Spinal cord (tissue), 10 donors: ENCODE measurements around the gene MROH2A. TPM values are rescaled to one million over a fixed set of nuclear protein-coding genes. Genes with fewer than 3 reads are reported as not detected.
A peak's percentile ranks its signal among the peaks of the same experiment; 100 is the strongest.

ENCODE experiments used
- DNase-seq, 6 donors: peaks; one replicate each; pipeline versions ENCODE4 v3.0.0 to v3.0.0-alpha.2; 2013 to 2015; ENCODE audit warnings: low spot score in 6 of 6, low read depth in 4 of 6
- H3K27ac ChIP-seq: one replicate; pipeline ENCODE4 v1.5.1; 2013; ENCODE audit warnings: low read depth, low read length, control low read depth
- H3K27me3 ChIP-seq: one replicate; pipeline ENCODE4 v1.6.1; 2013; ENCODE audit warnings: low read length; ENCODE audit not compliant: control insufficient read depth, insufficient read depth
- H3K36me3 ChIP-seq: one replicate; pipeline ENCODE4 v1.6.1; 2013; ENCODE audit warnings: low read length; ENCODE audit not compliant: control insufficient read depth, insufficient read depth
- H3K4me1 ChIP-seq: one replicate; pipeline ENCODE4 v1.6.1; 2013; ENCODE audit warnings: low read length; ENCODE audit not compliant: control insufficient read depth, insufficient read depth
- H3K4me3 ChIP-seq: one replicate; pipeline ENCODE4 v1.5.1; 2013; ENCODE audit warnings: low read depth, low read length, control low read depth
- H3K9me3 ChIP-seq: one replicate; pipeline ENCODE4 v1.6.1; 2013; ENCODE audit warnings: low read length; ENCODE audit not compliant: control insufficient read depth, insufficient read depth
- WGBS: methylation state at CpG from one replicate; pipeline ENCODE4 v1.1.5; 2013; ENCODE audit warnings: missing lambda C conversion rate; ENCODE audit not compliant: insufficient coverage; 5-methylcytosine and 5-hydroxymethylcytosine counted together
- polyA plus RNA-seq, 2 donors: library from polyadenylated mRNA; unstranded; fragments of 120-200 nt; gene quantifications; one replicate each; pipeline ENCODE4 v1.2.1, GENCODE V29; 2013; ENCODE audit not compliant: insufficient read length in 2 of 2
- total RNA-seq, 2 donors: library from RNA; depleted of rRNA in 1 of 2; stranded (reverse); fragments of 120-200 nt in 1 of 2; fragments of >200 nt in 1 of 2; gene quantifications; one replicate each; pipeline versions ENCODE4 v1.2.3 to v1.2.4, GENCODE V29; 2013 to 2014
- donor health status: healthy.

Gene MROH2A
- total and polyA plus RNA-seq, 4 donors: under 0.01 to 0.12 TPM; not detected in 2

DNA sequence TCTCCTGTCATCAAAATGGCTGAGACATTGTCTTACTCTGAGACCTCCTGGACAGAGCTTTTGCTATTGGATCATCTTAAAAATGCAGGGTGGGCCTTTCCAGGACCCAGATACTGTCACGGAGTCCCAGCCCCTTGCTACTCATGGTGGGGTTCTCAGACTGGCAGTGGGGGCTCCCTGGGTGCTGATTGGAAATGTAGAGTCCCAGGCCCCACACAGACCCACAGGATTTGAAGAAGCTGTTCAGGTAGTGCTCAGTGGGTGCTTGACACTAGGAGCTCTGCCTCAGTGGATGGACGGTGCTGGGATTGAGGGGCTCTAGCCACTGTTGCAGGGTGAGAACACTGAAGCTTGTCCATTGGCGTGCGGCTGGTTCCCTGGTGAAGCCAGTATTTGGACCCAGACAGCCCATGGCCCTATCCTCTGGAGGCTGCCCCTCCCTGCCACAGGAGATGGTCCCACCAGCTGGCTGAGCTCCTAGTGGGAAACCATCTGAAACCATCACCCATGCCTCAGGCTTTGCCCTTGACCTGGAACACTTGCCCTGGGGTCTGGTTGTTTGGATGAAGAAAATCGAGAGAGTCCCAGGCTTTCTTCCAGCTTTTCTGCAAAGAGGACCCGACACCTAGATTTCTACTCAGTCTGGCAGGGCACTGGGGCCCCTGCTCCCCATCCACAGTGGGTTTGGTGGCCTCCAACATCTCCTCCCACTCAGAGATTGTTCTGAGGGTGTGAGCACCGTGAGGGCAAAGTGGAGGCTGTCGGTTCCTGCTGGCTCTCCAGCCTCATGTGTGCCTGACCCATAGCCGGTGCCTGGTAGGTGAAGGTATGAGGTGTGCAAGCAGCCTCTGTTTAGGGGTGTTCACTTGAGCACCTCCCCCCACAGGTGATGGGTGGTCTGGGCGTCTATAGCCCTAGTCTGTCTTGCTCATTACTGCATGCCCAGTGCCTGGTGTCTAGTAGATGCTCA, 30.1 kb downstream of the MROH2A start:
- Histone ChIP-seq H3K4me1 (no peaks in the 10 kb centered on the region), H3K36me3 (no peaks in the 10 kb centered on the region), H3K27me3 (no peaks in the 10 kb centered on the region), H3K4me3 (no peak overlapping the region), H3K9me3 (no peaks in the 10 kb centered on the region), H3K27ac (no peak overlapping the region)
- DNase-seq: no peak
- 84% methylated on average over 10 of the region's 10 CpGs for WGBS

DNA sequence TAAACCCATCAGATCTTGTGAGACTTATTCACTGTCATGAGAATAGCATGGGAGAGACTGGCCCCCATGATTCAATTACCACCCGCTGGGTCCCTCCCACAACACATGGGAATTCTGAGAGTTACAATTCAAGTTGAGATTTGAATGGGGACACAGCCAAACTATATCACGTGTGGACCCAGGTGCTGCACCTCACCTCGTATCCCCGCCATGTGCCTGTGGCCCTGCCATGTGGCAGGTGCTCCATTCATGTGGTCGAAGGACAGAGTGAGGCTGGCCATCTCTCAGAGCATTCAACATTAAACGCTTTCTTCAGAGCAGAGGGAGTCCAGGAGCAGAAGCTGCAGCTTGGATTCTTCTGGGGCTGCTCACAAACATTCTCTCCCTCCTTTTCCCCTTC, 32.3 kb downstream of the MROH2A start:
- no peaks in the 10 kb centered on the region for H3K9me3 ChIP-seq
- no peak for DNase-seq
- H3K27ac ChIP-seq: no peak overlapping the region
- no peaks in the 10 kb centered on the region for H3K27me3 ChIP-seq
- no peaks in the 10 kb centered on the region for H3K36me3 ChIP-seq
- H3K4me3 ChIP-seq: no peak overlapping the region
- H3K4me1 ChIP-seq: no peaks in the 10 kb centered on the region
- WGBS: 89% methylated on average over 6 of the region's 6 CpGs

DNA sequence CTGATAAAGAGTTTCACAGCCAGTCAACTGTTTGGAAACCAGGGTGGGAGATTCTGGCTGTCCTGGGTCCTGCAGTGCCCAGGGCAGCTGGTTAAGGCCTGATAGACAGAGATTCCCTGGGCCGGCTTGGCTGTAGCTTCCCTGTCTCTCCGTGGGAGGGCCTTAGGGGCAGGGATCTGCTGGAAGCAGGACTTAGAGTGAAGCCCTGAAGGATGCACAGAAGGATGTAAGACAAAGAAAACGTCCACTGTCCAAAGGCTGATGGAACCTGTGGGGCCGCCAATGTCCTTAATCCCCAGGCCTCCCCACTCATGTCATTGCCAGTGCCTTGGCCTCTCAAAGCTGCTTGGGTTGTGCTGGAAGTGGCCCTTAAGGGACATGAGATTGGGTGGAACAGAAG, 33.0 kb downstream of the MROH2A start:
- H3K27ac ChIP-seq: no peak overlapping the region
- no peaks in the 10 kb centered on the region for H3K4me1 ChIP-seq
- no peaks in the 10 kb centered on the region for H3K27me3 ChIP-seq
- no peak overlapping the region for H3K4me3 ChIP-seq
- no peaks in the 10 kb centered on the region for H3K36me3 ChIP-seq
- H3K9me3 ChIP-seq: no peaks in the 10 kb centered on the region
- WGBS: 86% methylated on average over 4 of the region's 4 CpGs
- DNase-seq: no peak

DNA sequence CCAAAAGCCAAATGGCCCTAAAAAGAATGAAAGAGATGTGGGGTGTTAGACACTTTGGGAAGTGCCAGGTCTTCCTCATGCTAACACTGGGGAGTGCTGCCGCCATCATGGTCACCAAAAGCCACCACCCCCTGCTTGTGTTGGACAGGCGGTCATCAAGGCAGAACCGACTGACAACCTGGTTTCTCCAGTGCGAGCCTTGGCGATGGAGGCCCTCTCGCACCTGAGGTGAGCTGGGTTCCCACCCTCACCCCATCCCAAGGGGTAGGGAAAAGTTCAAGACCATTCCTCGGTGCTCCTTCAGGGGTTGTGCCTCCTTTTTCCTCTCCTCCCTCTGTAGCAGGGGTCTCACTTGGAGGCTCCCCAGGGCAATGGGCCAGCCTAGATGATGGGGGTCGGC, 33.6 kb downstream of the MROH2A start:
- H3K4me3 ChIP-seq: no peak overlapping the region
- DNase-seq: no peak
- H3K4me1 ChIP-seq: peaks cover 4% of the 10 kb centered on the region
- 92% methylated on average over 3 of the region's 8 CpGs for WGBS
- no peaks in the 10 kb centered on the region for H3K9me3 ChIP-seq
- no peaks in the 10 kb centered on the region for H3K36me3 ChIP-seq
- H3K27ac ChIP-seq: no peak overlapping the region
- no peaks in the 10 kb centered on the region for H3K27me3 ChIP-seq

DNA sequence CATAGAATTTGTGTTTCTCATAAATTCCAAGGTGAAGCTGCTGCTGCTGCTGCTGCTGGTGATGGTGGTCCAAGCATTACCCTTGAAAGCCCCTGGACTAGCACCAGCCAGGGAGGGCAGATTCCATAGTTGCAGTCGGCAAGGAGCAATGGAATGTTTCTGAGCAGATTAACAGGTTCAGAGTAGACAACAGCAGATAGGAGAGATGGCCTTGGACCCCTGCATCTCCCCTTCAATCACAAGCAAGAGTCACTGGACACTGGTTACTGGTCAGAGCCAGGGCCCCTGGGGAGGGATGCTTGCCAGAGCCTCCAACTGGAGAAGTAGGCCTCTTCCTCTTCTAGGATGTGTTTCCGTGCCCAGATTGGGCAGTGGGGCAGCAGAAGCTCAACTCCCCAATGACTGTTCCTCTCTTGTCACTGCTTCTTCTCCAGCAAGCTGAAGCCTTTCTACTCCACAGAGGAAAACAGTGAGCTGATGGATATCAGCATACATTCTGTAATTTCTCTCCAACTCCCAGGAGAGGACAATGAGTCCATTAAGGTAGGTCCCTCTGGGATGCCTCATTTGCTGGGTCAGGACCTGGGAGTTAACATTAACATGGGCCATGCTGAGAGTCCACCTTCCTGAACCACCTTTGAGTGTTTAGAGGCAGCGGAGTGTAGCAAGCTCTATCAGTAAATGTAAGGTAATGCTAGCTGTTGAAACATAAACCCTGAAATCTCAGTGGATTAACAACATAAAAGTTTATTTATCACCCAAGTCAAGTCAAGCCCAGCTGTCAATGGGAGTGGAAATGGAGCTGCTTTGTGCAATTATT, 35.3 kb downstream of the MROH2A start:
- Histone ChIP-seq H3K9me3 (no peaks in the 10 kb centered on the region), H3K4me1 (peaks cover 5% of the 10 kb centered on the region), H3K27me3 (no peaks in the 10 kb centered on the region), H3K27ac (no peak overlapping the region), H3K4me3 (no peak overlapping the region), H3K36me3 (no peaks in the 10 kb centered on the region)
- DNase-seq: no peak
- WGBS: 89% methylated on average over 2 of the region's 3 CpGs

DNA sequence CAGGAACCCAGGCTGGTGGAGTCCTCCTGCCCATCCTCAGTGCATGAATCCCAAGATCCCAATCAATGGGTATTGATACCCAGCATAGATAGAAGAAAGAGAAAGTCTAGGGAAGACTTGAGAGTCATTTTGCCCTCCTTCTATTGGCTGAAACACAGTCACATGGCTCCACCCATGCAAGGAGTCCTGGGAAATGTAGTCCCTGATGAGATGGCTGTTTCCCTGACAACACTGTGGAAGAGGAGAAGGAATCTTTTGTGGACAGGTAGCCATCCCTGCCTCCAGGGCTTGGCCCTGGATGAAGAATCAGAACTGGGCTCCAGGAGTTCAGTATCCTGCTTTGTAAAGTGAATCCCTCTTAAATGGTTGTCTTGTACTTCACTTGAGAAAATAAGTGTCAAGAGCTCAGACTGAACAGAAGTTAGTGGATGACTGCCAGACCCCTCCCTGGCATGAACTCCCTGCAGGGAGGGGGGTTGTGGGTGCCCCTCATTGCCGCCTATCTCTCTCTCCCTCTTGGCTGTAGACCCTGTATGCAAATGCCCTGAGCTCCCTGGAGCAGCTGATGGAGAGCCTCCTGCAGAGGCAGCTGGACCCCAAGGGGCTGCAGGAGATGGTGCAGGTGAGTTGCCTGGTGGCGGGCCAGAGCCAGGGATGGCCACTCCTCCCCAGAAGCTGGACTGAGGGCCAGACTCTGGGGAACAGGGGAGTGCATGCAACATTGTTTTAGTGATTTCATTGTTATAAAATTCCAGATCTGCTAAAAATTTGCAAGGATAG, 36.1 kb downstream of the MROH2A start:
- Histone ChIP-seq H3K9me3 (no peaks in the 10 kb centered on the region), H3K4me3 (no peak overlapping the region), H3K36me3 (no peaks in the 10 kb centered on the region), H3K27ac (no peak overlapping the region), H3K27me3 (no peaks in the 10 kb centered on the region), H3K4me1 (peaks cover 5% of the 10 kb centered on the region)
- peak in 2 of 6 donors; percentile 16 to 89 for DNase-seq
- 52% methylated on average over 2 of the region's 2 CpGs for WGBS

DNA sequence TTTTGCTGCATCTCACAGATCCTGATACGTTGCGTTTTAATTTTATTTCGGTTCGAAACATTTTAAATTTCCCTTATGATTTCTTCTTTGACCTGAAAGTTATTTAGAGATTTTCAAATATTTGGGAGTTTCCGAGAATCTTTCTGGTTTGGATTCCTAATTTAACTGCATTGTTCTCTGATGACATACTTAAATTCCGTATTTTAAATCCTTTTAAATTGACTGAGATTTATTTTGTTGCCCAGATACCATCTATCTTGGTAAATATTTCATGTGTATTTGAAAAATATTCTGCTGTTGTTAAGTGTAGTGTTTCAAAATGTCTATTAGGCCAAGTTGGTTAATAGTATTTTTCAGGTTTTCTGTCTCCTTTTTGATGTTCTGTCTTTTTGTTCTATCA, 37.7 kb downstream of the MROH2A start:
- Histone ChIP-seq H3K4me3 (no peak overlapping the region), H3K9me3 (no peaks in the 10 kb centered on the region), H3K27me3 (no peaks in the 10 kb centered on the region), H3K4me1 (peaks cover 5% of the 10 kb centered on the region), H3K36me3 (no peaks in the 10 kb centered on the region), H3K27ac (no peak overlapping the region)
- no CpG with 5 or more reads among the region's 6 CpGs for WGBS
- DNase-seq: no peak

DNA sequence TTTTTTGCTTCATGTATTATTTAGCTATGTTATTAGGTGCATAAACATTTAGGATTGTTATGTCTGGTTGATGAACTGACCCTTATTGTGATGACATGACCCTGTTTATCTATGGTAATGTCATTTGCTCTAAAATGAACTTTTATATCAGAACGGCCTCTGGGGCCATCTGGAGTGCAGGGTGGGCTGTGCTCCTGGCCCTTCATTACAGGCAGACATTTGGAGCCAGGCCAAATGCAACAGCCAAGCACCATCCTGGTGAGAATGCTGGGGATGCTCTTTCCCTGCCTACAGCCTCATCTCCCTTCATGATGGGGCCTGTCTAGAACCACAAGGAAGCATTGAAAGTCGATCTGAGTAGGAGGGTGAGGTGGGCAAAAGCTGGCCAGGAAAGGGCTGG, 38.2 kb downstream of the MROH2A start:
- peak in 2 of 6 donors; percentile 24 to 34 for DNase-seq
- Histone ChIP-seq H3K4me1 (peaks cover 5% of the 10 kb centered on the region), H3K27ac (no peak overlapping the region), H3K4me3 (no peak overlapping the region), H3K9me3 (no peaks in the 10 kb centered on the region), H3K36me3 (no peaks in the 10 kb centered on the region), H3K27me3 (no peaks in the 10 kb centered on the region)
- WGBS: 0% methylated on average over 1 of the region's 2 CpGs

DNA sequence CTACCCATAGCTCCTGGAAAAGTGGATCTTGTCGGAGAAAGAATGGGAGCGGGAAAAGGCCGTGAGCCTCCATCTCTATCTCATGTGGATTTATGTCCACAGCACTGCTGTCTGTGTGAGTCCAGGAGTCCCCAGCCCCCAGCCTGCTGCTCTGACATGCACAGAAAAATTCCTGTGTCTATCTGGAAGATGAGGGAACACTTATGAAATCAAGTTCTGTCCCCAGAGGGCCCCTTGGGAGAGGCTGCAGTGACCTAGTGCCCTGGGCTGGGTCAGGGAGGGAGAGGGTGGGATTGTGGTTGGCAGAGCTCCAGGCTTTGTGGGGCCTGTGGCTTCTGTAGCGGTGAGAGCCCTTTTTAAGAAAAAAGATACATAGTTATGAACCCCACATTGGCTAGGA, 38.6 kb downstream of the MROH2A start:
- Histone ChIP-seq H3K27ac (no peak overlapping the region), H3K9me3 (no peaks in the 10 kb centered on the region), H3K4me1 (peaks cover 5% of the 10 kb centered on the region), H3K36me3 (no peaks in the 10 kb centered on the region), H3K4me3 (no peak overlapping the region), H3K27me3 (no peaks in the 10 kb centered on the region)
- no peak for DNase-seq
- WGBS: 94% methylated on average over 3 of the region's 4 CpGs
